Loucy (cell line): ENCODE results near the gene C8G.

ENCODE experiments used
- H2AFZ ChIP-seq: fragments of 200-600 bp; sonication (generic); 2 replicates; pipeline ENCODE4 v1.6.0; 2016; ENCODE audit warnings: antibody characterized with exemption, mild to moderate bottlenecking, low read length, moderate library complexity
- H3F3A ChIP-seq: fragments of 200-600 bp; 2 replicates; pipeline ENCODE4 v1.6.0; 2016; ENCODE audit warnings: antibody characterized with exemption, low read depth, mild to moderate bottlenecking
- H3K27me3 ChIP-seq: fragments of 200-600 bp; sonication (generic); 2 replicates; pipeline ENCODE4 v1.6.1; 2014; ENCODE audit warnings: low read length, mild to moderate bottlenecking; ENCODE audit not compliant: insufficient read depth, poor library complexity, severe bottlenecking
- H3K36me3 ChIP-seq: fragments of 200-600 bp; sonication (generic); 2 replicates; pipeline ENCODE4 v1.6.1; 2016; ENCODE audit warnings: low read length; ENCODE audit not compliant: insufficient read depth
- H3K4me1 ChIP-seq: fragments of 200-600 bp; sonication (generic); 2 replicates; pipeline ENCODE4 v1.5.1; 2014; ENCODE audit warnings: low read length, mild to moderate bottlenecking; ENCODE audit not compliant: insufficient read depth, poor library complexity, severe bottlenecking
- H3K4me2 ChIP-seq: fragments of 200-600 bp; sonication (generic); 2 replicates; pipeline ENCODE4 v1.6.0; 2014; ENCODE audit warnings: antibody characterized with exemption, low read length, low read depth, mild to moderate bottlenecking; ENCODE audit not compliant: poor library complexity, severe bottlenecking
- H3K4me3 ChIP-seq: fragments of 200-600 bp; sonication (generic); 2 replicates; pipeline ENCODE4 v1.5.1; 2014; ENCODE audit warnings: low read length, mild to moderate bottlenecking, mixed read lengths; ENCODE audit not compliant: poor library complexity, severe bottlenecking
- H3K79me2 ChIP-seq: fragments of 200-600 bp; sonication (generic); 2 replicates; pipeline ENCODE4 v1.6.1; 2014; ENCODE audit warnings: low read length; ENCODE audit not compliant: insufficient read depth
- H3K9ac ChIP-seq: fragments of 200-600 bp; sonication (generic); 2 replicates; pipeline ENCODE4 v1.6.0; 2014; ENCODE audit warnings: mild to moderate bottlenecking, low read depth, low read length, moderate library complexity; ENCODE audit not compliant: poor library complexity, severe bottlenecking
- H3K9me2 ChIP-seq: fragments of 200-600 bp; sonication (generic); replicated peaks from 2 replicates; pipeline ENCODE4 v1.6.1; 2016; ENCODE audit warnings: low read depth, low read length, mixed read lengths
- H3K9me3 ChIP-seq: fragments of 200-600 bp; sonication (generic); 2 replicates; pipeline ENCODE4 v1.6.1; 2014; ENCODE audit warnings: mild to moderate bottlenecking, antibody characterized with exemption, low read length, low read depth; ENCODE audit not compliant: insufficient read depth
- H4K20me1 ChIP-seq: fragments of 200-600 bp; sonication (generic); 2 replicates; pipeline ENCODE4 v1.6.0; 2014; ENCODE audit warnings: antibody characterized with exemption, low read length, mild to moderate bottlenecking; ENCODE audit not compliant: insufficient read depth, poor library complexity, severe bottlenecking
- EZH2phosphoT487 ChIP-seq: fragments of 200-600 bp; IDR thresholded peaks from 2 replicates; pipeline ENCODE4 v1.6.1; 2018; ENCODE audit warnings: antibody characterized with exemption, mild to moderate bottlenecking, moderate library complexity, borderline replicate concordance
- TF ChIP-seq, protein P1 (sequence below): fragments of 200-600 bp; sonication (generic); conservative IDR thresholded peaks from 2 replicates; pipeline ENCODE4 v1.5.1; 2014; ENCODE audit warnings: mild to moderate bottlenecking, antibody characterized with exemption, low read length

The C8G gene

DNA sequence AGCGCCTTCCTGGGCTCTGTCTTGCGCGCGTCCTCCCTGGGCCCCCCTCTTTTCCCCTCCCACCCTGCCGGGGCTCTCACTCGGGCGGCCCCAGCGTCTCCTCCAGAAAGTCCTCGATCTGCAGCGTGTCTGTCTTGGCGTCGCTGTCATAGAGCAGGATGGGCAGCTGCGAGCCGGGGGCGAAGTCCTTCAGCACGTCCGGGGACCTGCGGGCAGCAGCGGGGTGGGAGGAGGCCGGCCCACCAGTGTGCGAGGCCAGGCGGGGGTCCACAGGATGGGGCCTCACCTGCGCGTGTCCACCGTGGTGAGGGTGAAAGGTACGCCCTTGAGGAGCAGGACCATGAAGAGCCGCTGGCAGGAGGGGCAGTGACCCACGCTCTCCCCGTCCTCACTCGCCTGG lies 50.3 kb downstream of the C8G start:
- H3K4me1 ChIP-seq: peaks cover 18% of the 10 kb centered on the region
- no peak overlapping the region for H3K4me3 ChIP-seq
- H3K79me2 ChIP-seq: peaks cover 18% of the 10 kb centered on the region
- H3K9me3 ChIP-seq: no peaks in the 10 kb centered on the region
- TF ChIP-seq, protein P1, sequence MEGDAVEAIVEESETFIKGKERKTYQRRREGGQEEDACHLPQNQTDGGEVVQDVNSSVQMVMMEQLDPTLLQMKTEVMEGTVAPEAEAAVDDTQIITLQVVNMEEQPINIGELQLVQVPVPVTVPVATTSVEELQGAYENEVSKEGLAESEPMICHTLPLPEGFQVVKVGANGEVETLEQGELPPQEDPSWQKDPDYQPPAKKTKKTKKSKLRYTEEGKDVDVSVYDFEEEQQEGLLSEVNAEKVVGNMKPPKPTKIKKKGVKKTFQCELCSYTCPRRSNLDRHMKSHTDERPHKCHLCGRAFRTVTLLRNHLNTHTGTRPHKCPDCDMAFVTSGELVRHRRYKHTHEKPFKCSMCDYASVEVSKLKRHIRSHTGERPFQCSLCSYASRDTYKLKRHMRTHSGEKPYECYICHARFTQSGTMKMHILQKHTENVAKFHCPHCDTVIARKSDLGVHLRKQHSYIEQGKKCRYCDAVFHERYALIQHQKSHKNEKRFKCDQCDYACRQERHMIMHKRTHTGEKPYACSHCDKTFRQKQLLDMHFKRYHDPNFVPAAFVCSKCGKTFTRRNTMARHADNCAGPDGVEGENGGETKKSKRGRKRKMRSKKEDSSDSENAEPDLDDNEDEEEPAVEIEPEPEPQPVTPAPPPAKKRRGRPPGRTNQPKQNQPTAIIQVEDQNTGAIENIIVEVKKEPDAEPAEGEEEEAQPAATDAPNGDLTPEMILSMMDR: no peak
- TF ChIP-seq EZH2phosphoT487: no peak
- no peaks in the 10 kb centered on the region for H3K9me2 ChIP-seq
- peaks cover 12% of the 10 kb centered on the region for H4K20me1 ChIP-seq
- no peak overlapping the region for H3K4me2 ChIP-seq
- no peak overlapping the region for H3K9ac ChIP-seq
- H3F3A ChIP-seq: no peaks in the 10 kb centered on the region
- H3K36me3 ChIP-seq: no peaks in the 10 kb centered on the region
- no peaks in the 10 kb centered on the region for H3K27me3 ChIP-seq
- H2AFZ ChIP-seq: no peak overlapping the region

DNA sequence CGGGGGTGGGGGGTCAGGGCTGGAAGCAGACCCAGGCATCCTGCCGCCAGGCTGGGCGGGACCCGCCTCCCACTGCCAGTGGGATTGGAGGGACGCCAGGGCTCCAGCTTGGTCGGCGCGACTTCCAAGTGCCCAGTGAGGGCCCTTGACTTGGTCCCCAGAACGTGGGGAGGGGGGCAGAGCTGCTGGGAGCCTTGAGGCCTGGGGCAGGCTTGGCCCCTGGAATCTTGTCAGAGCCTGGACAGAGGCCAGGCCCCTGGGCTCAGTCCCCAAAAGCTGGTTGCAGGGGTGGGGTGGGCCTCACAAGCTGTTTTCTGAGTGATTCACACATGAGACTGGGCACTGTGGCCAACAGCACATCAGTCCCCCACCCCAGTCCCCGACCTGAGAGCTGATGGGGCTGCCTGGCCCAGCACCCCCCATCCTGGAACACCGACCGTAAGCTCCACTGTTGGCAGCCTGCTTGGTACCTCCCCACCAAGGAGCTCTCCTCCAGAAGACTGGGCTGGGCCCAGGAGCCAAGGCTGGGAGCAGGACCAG lies 50.8 kb downstream of the C8G start:
- peaks cover 18% of the 10 kb centered on the region for H3K4me1 ChIP-seq
- no peaks in the 10 kb centered on the region for H3K9me3 ChIP-seq
- H3K9me2 ChIP-seq: no peaks in the 10 kb centered on the region
- H3K27me3 ChIP-seq: no peaks in the 10 kb centered on the region
- H3K4me2 ChIP-seq: no peak overlapping the region
- H3K4me3 ChIP-seq: no peak overlapping the region
- no peak overlapping the region for H2AFZ ChIP-seq
- H3F3A ChIP-seq: no peaks in the 10 kb centered on the region
- H3K36me3 ChIP-seq: no peaks in the 10 kb centered on the region
- H3K79me2 ChIP-seq: peaks cover 18% of the 10 kb centered on the region
- peak overlapping the region; percentile 17 for H3K9ac ChIP-seq
- peaks cover 12% of the 10 kb centered on the region for H4K20me1 ChIP-seq
- TF ChIP-seq, protein P1: no peak
- TF ChIP-seq EZH2phosphoT487: no peak
